ENCODE results near the gene TUBB6.

Gene TUBB6

DNA sequence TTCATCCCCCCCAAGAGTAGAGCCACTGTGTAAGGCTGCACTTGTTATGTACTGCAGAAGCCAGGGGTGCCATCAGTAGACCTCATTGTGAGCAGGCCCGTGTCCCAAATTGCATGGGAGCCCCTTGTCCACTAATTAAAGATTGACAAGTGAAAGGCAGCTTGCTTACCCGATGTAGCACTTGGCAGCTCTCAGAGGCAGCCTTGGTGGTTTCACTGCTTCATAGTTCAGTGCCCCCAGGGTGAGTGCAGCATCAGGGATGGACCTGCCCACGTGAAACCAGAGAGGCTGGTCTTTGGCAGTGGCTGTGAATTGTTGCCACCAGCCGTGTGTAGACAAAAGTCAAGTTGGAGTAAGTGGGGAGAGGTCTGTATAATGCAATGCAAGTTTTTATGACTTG, 13.3 kb downstream of the TUBB6 start:
- no peak overlapping the region for H3K27ac Mint-ChIP-seq
- no peaks in the 10 kb centered on the region for H3K9me3 Mint-ChIP-seq
- H3K36me3 Mint-ChIP-seq = peaks cover 12% of the 10 kb centered on the region
- H3K4me3 Mint-ChIP-seq = no peak overlapping the region
- no peaks in the 10 kb centered on the region for H3K4me1 Mint-ChIP-seq
- no peaks in the 10 kb centered on the region for H3K27me3 Mint-ChIP-seq

DNA sequence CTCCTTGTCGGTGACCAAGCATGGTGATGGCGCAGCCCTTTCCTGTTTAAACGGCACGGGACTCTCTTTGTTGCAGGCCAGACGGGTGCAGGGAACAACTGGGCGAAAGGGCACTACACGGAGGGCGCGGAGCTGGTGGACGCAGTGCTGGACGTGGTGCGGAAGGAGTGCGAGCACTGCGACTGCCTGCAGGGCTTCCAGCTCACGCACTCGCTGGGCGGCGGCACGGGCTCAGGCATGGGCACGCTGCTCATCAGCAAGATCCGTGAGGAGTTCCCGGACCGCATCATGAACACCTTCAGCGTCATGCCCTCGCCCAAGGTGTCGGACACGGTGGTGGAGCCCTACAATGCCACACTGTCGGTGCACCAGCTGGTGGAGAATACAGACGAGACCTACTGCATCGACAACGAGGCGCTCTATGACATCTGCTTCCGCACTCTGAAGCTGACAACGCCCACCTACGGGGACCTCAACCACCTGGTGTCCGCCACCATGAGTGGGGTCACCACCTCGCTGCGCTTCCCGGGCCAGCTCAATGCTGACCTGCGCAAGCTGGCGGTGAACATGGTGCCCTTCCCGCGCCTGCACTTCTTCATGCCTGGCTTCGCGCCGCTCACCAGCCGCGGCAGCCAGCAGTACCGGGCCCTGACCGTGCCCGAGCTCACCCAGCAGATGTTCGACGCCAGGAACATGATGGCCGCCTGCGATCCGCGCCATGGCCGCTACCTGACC, 17.1 kb downstream of the TUBB6 start:
- Mint-ChIP-seq H3K4me1 (peaks cover 4% of the 10 kb centered on the region), H3K27ac (no peak overlapping the region), H3K9me3 (no peaks in the 10 kb centered on the region), H3K27me3 (no peaks in the 10 kb centered on the region), H3K36me3 (peaks cover 16% of the 10 kb centered on the region), H3K4me3 (no peak overlapping the region)

DNA sequence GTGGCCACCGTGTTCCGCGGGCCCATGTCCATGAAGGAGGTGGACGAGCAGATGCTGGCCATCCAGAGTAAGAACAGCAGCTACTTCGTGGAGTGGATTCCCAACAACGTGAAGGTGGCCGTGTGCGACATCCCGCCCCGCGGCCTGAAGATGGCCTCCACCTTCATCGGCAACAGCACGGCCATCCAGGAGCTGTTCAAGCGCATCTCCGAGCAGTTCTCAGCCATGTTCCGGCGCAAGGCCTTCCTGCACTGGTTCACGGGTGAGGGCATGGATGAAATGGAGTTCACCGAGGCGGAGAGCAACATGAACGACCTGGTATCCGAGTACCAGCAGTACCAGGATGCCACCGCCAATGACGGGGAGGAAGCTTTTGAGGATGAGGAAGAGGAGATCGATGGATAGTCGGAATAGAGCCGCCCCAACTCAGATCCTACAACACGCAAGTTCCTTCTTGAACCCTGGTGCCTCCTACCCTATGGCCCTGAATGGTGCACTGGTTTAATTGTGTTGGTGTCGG, 17.7 kb downstream of the TUBB6 start:
- Mint-ChIP-seq H3K4me3 (no peak overlapping the region), H3K27me3 (no peaks in the 10 kb centered on the region), H3K4me1 (peaks cover 4% of the 10 kb centered on the region), H3K36me3 (peaks cover 16% of the 10 kb centered on the region), H3K27ac (no peak overlapping the region), H3K9me3 (no peaks in the 10 kb centered on the region)

DNA sequence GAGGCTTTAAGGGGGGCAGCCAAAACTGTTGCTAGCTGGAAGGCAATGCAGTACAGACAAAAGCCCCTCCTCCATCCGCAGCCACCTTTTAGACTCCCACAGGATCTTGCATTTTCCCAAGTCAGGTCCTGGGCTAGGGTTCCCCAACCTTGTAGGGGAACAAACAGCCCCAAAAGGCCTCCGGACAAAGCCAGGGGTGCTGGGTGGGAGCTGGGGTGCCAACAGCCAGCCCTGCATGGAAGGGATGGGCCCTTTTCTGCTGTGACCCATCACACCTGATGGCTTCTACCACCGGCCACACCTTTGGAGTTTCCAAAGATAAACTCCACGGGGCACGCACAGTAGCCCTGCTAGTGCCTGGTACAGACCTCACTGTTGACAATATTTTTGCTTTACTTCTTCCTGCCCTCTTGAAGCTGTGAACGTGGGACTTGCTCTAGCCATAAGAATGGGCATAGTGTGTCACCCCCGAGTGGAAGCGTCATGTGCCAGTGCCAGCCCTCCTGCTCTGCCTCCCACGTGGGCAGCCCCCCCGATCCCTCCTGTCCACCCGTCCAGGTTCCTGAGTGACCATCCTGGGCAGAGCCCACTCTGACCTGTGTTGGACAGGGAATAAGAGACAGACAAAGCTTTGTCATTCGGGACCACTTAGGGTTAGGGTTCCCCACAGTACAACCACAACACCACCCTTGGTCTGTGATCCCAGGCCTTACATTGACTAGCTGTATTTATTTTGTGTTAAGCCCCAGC, 18.8 kb downstream of the TUBB6 start:
- Mint-ChIP-seq H3K4me3 (no peak overlapping the region), H3K9me3 (no peaks in the 10 kb centered on the region), H3K36me3 (peaks cover 15% of the 10 kb centered on the region), H3K27ac (no peak overlapping the region), H3K27me3 (no peaks in the 10 kb centered on the region), H3K4me1 (peaks cover 4% of the 10 kb centered on the region)

DNA sequence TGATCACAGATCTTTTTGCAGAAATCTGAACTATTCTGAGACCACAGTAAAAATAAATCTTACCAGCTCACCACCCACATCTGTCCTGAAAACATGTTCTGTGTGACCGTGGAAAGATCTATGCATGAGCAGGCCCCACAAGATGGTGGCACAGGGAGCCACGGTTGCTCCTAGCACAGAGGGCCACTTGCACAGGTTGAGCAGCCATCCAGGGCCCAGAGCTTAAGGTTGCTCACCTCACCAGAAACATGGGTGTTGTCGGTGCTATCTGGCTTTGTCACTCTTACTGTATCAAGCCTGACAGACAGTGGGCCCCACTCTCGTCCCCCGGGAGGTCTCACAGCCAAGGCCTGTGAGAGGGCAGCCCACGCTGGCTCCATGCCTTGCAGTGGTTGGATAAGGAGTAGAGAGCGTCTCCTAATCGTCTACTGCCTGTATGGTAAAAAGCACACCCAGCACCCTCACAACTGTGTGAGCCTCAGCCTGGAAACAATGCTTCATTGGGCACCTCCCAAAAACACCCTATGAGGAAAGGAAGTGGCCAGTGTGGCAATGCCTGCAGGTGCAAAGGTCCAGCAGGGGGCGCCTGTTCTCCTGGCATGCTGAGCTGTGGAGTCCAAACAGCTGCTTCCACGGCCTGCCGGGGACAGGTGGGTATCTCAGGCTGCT, 19.6 kb downstream of the TUBB6 start:
- Mint-ChIP-seq H3K36me3 (peaks cover 13% of the 10 kb centered on the region), H3K9me3 (no peaks in the 10 kb centered on the region), H3K27ac (no peak overlapping the region), H3K27me3 (no peaks in the 10 kb centered on the region), H3K4me1 (peaks cover 4% of the 10 kb centered on the region), H3K4me3 (no peak overlapping the region)

DNA sequence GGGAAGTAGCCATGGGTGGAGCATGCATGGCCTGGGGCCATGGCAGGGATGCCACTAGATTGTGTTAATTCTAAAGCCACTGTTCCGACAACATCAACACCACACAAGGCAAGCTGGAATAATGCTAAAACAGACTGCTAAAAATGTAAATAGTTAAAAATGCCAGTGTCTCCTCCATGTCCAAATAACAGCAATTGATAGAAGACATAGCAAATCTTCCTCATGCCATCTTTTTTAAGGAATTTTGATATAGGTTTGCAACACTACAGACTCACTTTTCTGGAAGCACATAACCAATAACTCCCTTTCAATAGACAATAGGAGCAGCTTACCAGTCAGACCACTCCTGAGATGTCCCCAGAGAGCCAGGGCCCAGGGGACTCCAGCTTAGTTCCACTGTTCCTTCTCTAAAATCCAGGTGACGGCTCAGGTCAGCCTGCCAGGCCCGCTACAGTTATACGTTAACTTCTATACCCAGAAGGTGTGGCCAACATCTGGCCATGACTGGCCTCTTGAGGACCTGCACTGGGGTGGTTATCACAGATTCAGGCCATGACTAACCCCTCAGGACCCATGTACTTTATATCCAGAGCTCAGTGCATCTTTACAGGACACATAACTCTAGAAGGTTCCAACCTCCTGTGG, 20.3 kb downstream of the TUBB6 start:
- Mint-ChIP-seq H3K9me3 (no peaks in the 10 kb centered on the region), H3K4me1 (peaks cover 4% of the 10 kb centered on the region), H3K4me3 (no peak overlapping the region), H3K27ac (no peak overlapping the region), H3K36me3 (peaks cover 13% of the 10 kb centered on the region), H3K27me3 (no peaks in the 10 kb centered on the region)

DNA sequence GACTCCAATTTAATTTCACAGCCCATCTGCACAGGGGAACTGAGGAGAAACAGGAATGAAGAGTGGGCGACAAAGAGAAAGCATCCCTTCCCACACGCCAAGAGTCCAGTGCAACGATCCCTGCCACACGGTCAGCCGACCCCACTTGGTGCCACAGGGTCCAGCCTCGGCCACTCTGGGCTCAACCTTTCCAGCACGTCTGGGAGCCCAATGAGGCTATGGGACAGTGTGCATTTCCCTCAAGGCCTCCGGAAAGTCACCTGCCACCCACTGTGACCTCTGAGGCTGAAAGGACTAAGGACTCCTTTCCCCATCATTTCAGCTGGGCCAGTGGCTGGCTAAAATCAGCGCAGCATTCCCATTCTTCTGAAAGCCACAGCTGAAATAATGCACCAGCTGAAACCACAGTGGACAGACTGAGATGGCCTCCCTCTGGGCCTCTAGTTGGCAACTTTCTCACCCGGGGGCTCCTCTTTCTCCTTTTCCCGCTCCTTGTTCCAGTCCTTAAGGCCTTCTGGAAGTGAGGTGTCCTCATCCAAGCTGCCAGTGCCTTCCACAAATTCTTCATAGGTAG, 21.2 kb downstream of the TUBB6 start:
- peaks cover 15% of the 10 kb centered on the region for H3K36me3 Mint-ChIP-seq
- H3K27me3 Mint-ChIP-seq = no peaks in the 10 kb centered on the region
- H3K4me1 Mint-ChIP-seq = peaks cover 4% of the 10 kb centered on the region
- H3K27ac Mint-ChIP-seq = no peak overlapping the region
- H3K9me3 Mint-ChIP-seq = no peaks in the 10 kb centered on the region
- no peak overlapping the region for H3K4me3 Mint-ChIP-seq

DNA sequence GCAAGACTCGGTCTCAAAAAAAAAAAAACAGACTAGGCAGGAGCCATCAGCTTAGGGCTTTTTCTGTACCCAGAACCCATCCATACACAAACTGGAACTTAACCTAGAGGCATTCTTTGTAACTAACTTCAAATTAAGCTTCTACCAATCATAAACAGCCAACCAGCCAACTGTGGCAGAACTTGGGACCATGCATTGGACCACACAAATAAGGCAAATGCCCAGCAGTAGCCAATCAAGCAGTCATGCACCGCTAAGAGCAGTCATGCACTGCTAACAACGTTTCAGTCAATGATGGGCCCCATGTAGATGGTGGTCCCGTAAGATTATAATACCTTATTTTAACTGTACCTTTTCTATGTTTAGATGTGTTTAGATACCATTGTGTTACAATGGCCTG, 22.7 kb downstream of the TUBB6 start:
- Mint-ChIP-seq H3K27ac (no peak overlapping the region), H3K4me1 (peaks cover 4% of the 10 kb centered on the region), H3K27me3 (no peaks in the 10 kb centered on the region), H3K36me3 (peaks cover 22% of the 10 kb centered on the region), H3K4me3 (no peak overlapping the region), H3K9me3 (no peaks in the 10 kb centered on the region)

DNA sequence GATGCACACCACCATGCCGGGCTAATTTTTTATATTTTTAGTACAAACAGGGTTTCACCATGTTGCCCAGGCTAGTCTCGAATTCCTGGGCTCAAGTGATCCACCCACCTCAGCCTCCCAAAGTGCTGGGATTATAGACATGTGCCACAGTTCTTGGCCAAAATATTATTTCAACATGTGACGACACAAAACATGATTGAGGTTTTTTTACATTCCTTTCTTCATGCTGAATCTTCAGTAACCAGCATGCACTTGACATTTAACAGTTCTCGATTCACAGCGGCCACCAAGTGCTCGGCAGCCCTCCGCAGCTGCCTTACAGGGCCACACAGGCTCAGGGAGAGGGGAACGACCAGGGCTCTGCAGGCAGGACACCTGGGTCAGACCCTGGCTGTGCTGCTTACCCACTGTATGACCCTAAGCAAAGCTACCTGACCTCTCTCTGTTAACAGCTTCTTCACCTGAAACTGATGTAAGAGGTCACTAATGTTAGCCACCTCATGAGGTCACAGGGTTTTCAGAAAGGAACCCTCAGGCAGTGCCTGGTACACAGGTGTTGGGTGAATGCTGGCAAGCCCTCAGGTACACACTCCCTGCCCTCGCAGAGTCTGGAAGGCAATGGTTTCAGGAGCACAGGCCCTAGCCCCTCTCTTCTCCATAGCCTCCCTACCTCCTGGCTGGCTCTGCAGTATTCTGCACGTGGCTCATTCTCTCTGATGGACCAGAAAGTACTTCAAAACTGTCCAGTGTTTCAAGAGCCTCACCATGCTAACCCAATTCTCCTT, 25.7 kb downstream of the TUBB6 start:
- Mint-ChIP-seq H3K4me1 (no peaks in the 10 kb centered on the region), H3K27ac (no peak overlapping the region), H3K4me3 (no peak overlapping the region), H3K27me3 (no peaks in the 10 kb centered on the region), H3K9me3 (no peaks in the 10 kb centered on the region), H3K36me3 (peaks cover 27% of the 10 kb centered on the region)

DNA sequence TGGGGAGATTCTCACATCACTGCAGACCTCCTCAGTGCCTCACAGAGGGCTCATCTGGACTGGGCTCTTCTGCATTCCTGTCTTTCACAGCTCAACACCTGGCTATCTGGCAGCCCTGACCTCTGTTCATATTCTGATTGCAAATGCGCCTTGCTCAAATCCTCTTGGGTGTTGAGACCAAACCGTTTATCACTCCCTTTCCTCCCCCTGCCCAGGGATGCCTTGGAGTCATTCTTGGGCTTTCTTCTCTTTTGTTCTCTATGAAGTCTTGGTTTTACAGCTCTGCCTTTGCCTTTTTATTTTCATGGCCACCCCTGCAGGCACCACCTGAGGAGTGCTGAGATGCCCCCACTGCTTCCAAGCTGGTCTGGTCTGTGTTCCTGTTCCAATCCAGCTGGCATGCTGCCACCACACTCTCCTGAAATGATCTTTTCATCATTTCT, 26.3 kb downstream of the TUBB6 start:
- peaks cover 27% of the 10 kb centered on the region for H3K36me3 Mint-ChIP-seq
- H3K9me3 Mint-ChIP-seq = no peaks in the 10 kb centered on the region

DNA sequence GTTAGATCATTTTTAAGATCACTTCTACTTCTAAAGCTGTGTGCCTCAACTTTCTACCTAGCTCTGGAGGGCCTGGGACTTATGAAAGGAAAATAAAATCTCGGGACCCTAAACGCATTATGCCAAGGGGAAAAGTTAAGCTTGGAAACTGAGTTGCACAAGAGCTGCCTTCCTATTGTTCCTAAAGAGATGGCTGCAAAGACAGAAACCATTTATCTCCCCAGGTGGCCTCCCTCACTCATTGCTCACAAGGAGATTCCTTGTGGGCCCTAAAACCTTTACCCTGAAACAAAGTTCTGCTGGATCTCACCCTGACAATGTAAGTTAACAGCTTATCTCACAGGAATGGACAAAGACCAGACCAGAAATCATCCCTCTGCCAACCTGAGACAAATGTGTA, 26.8 kb downstream of the TUBB6 start:
- H3K4me1 Mint-ChIP-seq = no peaks in the 10 kb centered on the region
- no peaks in the 10 kb centered on the region for H3K9me3 Mint-ChIP-seq
- no peaks in the 10 kb centered on the region for H3K27me3 Mint-ChIP-seq
- no peak overlapping the region for H3K27ac Mint-ChIP-seq
- H3K4me3 Mint-ChIP-seq = no peak overlapping the region
- H3K36me3 Mint-ChIP-seq = peaks cover 25% of the 10 kb centered on the region

More for the DNA sequence above, 26.3 kb downstream of the TUBB6 start:
- Mint-ChIP-seq H3K27ac (no peak overlapping the region), H3K4me3 (no peak overlapping the region), H3K4me1 (no peaks in the 10 kb centered on the region), H3K27me3 (no peaks in the 10 kb centered on the region)

DNA sequence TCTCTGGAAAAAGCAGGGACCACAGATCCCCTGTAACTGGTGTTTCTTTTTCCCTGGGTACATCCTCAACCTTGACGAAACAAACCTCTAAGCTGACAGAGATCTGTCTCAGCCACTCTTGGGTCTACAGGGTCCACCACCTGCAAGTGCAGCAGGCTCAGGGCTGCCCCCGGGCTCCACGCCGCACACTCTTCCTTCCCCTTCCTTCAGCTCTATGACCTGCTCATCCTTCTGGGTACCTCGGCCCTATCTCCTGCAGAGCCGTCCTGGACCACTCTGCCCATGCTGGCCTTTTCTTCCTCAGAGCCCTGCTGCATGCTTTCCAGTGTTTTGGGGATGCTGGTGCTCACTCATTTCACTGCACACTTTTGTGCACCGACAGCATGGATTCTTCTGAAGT, 27.5 kb downstream of the TUBB6 start:
- no peaks in the 10 kb centered on the region for H3K4me1 Mint-ChIP-seq
- no peak overlapping the region for H3K4me3 Mint-ChIP-seq
- no peaks in the 10 kb centered on the region for H3K9me3 Mint-ChIP-seq
- no peaks in the 10 kb centered on the region for H3K27me3 Mint-ChIP-seq
- peaks cover 25% of the 10 kb centered on the region for H3K36me3 Mint-ChIP-seq
- no peak overlapping the region for H3K27ac Mint-ChIP-seq

DNA sequence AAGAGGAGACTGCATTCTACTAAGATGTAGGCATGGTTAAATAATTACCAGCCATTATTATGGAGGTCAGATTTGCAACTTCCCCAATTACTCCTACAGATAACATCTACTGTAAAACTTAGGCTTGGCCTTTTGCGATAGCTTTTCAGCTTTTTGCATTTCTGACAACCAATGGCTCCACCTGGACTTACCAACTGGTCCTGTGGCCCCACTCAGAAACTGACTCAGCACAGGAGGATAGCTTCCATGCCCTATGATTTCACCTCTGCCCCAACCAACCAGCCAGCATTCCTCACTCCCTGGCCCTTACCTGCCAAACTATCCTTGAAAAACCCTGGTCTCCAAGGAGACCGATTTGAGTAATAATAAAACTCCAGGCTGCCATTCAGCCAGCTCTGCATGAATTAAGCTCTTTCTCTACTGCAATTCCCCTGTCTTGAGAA, 28.2 kb downstream of the TUBB6 start:
- Mint-ChIP-seq H3K9me3 (no peaks in the 10 kb centered on the region), H3K4me3 (no peak overlapping the region), H3K27me3 (no peaks in the 10 kb centered on the region), H3K27ac (no peak overlapping the region), H3K4me1 (no peaks in the 10 kb centered on the region), H3K36me3 (peaks cover 25% of the 10 kb centered on the region)

DNA sequence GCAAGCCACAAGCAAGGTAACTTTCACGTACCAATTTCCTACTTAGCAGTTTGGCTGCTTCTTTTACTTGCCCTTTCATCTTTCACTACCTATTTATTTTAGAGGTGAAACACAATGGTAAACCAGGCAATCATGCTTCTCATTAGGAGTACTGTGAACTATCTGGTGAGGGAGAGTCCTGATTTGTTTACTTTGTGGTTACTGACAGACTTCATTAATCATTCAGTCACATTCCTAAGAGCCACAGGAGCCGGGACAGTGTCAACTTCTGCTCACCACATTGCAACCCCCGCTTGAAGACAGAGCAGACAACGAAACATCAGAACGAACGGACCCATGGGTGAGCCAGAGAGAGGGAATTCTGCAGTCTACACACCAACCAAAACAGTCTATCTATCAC, 28.8 kb downstream of the TUBB6 start:
- Mint-ChIP-seq H3K27ac (no peak overlapping the region), H3K4me1 (no peaks in the 10 kb centered on the region), H3K36me3 (peaks cover 27% of the 10 kb centered on the region), H3K27me3 (no peaks in the 10 kb centered on the region), H3K9me3 (no peaks in the 10 kb centered on the region), H3K4me3 (no peak overlapping the region)

Measured in activated naive CD4-positive, alpha-beta T cell treated with anti-CD3 and anti-CD28 coated beads, Interleukin-2, amount 50 U/mL, for 24 hours (primary cell).